ENCODE results near the gene IFI27.

The IFI27 gene

GRCh38 chr14:94124582-94125377, 14.2 kb downstream of the IFI27 start:
- FAIRE-seq (no peak), DNase-seq (ENCODE audit: low spot score) (no peak)

GRCh38 chr14:94125659-94126418, 15.3 kb downstream of the IFI27 start:
- DNase-seq (ENCODE audit: low spot score) (no peak), FAIRE-seq (no peak)

GRCh38 chr14:94126419-94126677, 15.8 kb downstream of the IFI27 start:
- FAIRE-seq (no peak), DNase-seq (ENCODE audit: low spot score) (no peak)

- no peak for FAIRE-seq
- DNase-seq (ENCODE audit: low spot score), result no peak
These were observed 16.3 kb downstream of the IFI27 start for GRCh38 chr14:94126800-94127199.

GRCh38 chr14:94127330-94127729, 16.8 kb downstream of the IFI27 start:
- FAIRE-seq (no peak), DNase-seq (ENCODE audit: low spot score) (no peak)

GRCh38 chr14:94128216-94128839, 17.8 kb downstream of the IFI27 start:
- FAIRE-seq (no peak), DNase-seq (ENCODE audit: low spot score) (no peak)

GRCh38 chr14:94129111-94129757, 18.7 kb downstream of the IFI27 start, which contains the start of gene IFI27L2:
TSS of gene IFI27L2 (minus strand) at chr14:94129604. CDS start at chr14:94129564, 40 bp downstream.
- no peak for FAIRE-seq
- DNase-seq (ENCODE audit: low spot score), result peak; percentile 9

- DNase-seq (ENCODE audit: low spot score), result no peak
- FAIRE-seq, result no peak
These were observed 19.4 kb downstream of the IFI27 start for GRCh38 chr14:94129758-94130414.

GRCh38 chr14:94132285-94132887, 21.9 kb downstream of the IFI27 start:
- FAIRE-seq (peak; percentile 38), DNase-seq (ENCODE audit: low spot score) (peak; percentile 38)

GRCh38 chr14:94135476-94135875, 24.9 kb downstream of the IFI27 start:
- DNase-seq (ENCODE audit: low spot score) (no peak), FAIRE-seq (no peak)

GRCh38 chr14:94136575-94137331, 26.2 kb downstream of the IFI27 start:
- no peak for FAIRE-seq
- DNase-seq (ENCODE audit: low spot score), result peak; percentile 45

- no peak for FAIRE-seq
These were observed 27.7 kb downstream of the IFI27 start for GRCh38 chr14:94138251-94138650.

GRCh38 chr14:94139006-94139405, 28.5 kb downstream of the IFI27 start:
- FAIRE-seq, result no peak
- DNase-seq (ENCODE audit: low spot score), result no peak

More at GRCh38 chr14:94138251-94138650, 27.7 kb downstream of the IFI27 start:
- no peak for DNase-seq (ENCODE audit: low spot score)

- no peak for FAIRE-seq
These were observed 28.9 kb downstream of the IFI27 start for GRCh38 chr14:94139421-94139820.

GRCh38 chr14:94142247-94142646, 31.7 kb downstream of the IFI27 start:
- FAIRE-seq, result no peak
- DNase-seq (ENCODE audit: low spot score), result no peak

More at GRCh38 chr14:94139421-94139820, 28.9 kb downstream of the IFI27 start:
- no peak for DNase-seq (ENCODE audit: low spot score)

GRCh38 chr14:94142836-94143235, 32.3 kb downstream of the IFI27 start:
- FAIRE-seq, result no peak
- no peak for DNase-seq (ENCODE audit: low spot score)

GRCh38 chr14:94143239-94143638, 32.7 kb downstream of the IFI27 start:
- DNase-seq (ENCODE audit: low spot score), result no peak
- FAIRE-seq, result no peak

- no peak for DNase-seq (ENCODE audit: low spot score)
These were observed 33.2 kb downstream of the IFI27 start for GRCh38 chr14:94143711-94144110.

GRCh38 chr14:94144765-94145164, 34.2 kb downstream of the IFI27 start:
- DNase-seq (ENCODE audit: low spot score), result no peak
- FAIRE-seq, result no peak

More at GRCh38 chr14:94143711-94144110, 33.2 kb downstream of the IFI27 start:
- FAIRE-seq, result no peak

Measured in RCC 7860 (cell line).